Glomerular visceral epithelial cell (primary cell): ENCODE results near the gene USP11.
A peak's percentile ranks its signal among the peaks of the same experiment; 100 is the strongest.

Experiments
- DNase-seq: peaks from one replicate; pipeline ENCODE4 v3.0.0-alpha.2; 2016; ENCODE audit errors: extremely low spot score

USP11 gene

DNA sequence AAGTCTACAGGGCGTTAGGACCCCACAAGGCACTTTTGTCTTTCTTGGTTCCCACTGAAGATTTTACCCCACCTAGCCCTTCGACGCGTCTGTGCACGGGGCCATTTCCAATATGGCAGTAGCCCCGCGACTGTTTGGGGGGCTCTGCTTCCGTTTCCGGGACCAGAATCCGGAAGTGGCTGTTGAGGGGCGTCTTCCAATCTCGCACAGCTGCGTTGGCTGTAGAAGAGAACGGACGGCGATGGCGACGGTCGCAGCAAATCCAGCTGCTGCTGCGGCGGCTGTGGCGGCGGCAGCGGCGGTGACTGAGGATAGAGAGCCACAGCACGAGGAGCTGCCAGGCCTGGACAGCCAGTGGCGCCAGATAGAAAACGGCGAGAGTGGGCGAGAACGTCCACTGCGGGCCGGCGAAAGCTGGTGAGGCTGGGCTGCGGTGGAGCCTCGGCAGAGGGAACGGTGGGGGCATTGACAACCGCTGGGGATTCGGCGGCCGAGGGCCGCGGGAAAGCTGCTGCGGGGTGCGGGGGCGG, at the start of gene USP11:
Gene USP11, plus strand, starts transcription at position 207 of the 530 bp plus-strand sequence. Its CDS starts 35 bp downstream, at position 242.
- peak; percentile 58 for DNase-seq

DNA sequence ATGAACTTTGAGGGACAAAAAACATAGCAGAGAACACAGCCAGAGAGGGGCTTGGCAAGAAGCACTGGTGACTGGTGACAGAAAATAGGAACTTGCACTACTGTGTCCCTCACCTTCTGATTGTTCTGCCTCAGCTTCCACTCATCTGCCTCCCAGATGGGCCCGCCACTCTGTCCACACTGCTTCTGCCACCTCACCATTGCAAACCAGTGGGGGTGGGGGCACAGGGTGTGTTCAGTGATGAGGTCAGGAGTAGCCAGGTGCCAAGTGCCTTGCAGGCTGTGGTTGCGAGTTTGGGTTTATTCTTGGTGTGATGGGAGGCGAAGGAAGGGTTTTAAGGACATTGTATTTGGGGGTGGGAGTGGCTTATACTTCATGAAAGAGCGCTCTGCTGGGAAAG, 48.3 kb upstream of the USP11 start:
- DNase-seq = no peak

DNA sequence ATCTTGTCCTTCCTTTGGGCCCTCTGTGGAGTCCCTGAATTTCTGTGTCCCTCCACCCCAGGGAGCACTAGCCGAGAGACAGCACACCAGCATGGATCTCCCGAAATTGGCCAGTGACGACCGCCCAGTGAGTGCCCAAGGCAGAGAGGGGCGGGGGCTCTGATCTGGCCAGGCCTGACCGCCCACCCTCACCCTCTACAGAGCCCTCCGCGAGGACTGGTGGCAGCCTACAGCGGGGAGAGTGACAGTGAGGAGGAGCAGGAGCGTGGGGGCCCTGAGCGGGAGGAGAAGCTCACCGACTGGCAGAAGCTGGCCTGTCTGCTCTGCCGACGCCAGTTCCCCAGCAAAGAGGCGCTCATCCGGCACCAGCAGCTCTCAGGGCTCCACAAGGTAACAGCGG, 47.6 kb upstream of the USP11 start:
- no peak for DNase-seq

DNA sequence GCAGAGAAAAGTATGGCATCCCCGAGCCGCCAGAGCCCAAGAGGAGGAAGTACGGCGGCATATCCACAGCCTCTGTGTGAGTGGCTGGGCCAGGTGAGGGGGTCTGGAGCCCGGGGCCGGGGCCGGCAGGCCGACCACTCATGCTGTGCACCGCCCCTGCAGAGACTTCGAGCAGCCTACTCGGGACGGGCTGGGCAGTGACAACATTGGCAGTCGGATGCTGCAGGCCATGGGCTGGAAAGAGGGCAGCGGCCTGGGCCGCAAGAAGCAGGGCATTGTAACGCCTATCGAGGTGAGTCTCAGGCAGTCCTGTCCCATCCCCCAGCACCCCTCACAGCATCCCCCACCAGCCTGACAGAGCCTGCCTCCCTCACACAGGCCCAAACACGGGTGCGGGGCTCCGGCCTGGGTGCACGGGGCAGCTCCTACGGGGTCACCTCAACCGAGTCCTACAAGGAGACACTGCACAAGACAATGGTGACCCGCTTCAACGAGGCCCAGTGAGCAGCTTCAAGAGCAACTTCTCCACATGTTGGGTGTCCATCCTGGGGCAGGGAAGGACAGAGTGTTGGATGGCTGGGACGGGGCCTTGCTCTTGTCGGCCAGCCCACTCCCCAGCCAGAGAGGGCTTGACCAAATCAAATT, 46.6 kb upstream of the USP11 start:
- no peak for DNase-seq

DNA sequence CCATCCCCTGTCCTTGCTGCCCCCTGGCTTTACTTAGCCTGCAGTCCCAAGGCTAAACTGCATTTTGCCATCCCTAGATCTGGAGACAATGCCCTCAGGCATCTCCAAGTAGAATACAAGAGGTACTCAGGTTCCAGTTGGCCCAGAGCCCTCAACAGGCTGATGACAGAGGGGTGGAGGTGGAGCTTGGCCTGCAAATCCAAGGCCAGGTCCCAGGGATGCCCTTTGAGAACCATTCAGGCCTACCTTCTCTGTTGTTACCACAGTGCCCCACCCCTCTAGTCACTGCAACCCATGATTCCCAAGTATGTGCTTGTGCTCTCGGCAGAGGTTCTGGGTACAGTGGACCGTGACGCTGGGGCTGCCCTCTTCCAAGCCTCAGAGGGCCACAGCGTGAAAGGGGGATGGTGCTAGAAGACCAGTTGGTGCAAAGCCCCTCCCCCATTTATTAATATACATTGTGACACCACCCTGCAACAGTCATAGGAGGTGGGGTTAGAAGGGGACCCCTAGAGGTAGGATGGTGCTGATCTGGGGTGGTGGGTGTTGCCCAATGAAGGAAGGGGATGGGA, 45.6 kb upstream of the USP11 start:
- DNase-seq = peak; percentile 4

DNA sequence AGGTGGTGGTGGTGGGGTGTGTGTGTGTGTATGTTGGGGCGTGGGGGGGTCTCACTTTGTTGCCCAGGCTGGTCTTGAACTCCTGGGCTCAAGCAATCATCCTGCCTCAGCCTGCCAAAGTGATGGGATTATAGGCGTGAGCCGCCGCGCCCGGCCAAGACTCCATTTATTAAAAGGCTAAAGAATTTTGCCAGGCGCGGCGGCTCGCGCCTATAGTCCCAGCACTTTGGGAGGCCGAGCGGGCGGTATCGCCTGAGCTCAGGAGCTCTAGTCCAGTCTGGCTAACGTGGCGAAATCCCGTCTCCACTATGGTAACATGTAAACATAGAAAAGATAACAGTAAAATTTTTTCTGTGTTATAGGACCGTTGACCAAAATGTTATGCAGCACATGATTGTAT, 42.9 kb upstream of the USP11 start:
- DNase-seq = no peak

DNA sequence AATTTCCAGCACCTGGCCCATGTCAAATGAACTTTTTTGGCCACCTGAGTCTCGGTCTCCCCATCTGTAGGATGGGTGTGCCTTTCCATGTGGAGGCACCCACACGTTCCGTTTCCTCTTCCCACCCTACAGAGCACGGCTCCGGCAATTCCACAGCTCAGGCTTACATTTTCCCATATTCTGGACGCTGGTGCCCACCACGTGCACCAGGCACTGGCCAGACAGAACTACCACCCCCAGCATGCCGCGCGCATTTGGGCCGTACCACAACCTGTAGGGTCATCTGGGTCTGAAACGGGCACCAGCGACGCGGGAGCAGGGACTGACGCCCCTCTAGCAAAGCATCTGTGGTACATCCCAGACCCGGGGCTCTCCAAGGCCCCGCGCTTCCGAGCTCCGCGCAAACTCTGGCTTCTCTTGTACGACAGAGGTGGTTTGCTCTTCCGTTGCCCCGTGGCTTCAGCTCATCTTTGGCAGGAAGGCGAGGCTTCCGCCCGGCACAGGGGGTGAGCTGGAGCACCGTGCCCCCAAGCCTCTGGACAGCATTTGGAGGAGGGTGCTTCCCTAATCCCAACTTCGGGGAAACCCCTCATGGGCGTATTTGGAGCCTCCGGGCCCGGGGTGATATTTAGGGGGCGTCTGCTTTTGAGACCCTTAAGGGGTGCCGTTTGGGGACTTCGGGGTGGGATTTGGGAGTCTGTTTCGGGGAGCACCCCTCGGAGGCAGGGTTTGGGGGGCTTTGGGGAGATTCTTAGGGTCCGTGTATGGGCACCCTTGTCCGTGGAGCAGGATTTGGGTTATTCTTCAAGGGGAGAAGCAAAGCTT, 42.2 kb upstream of the USP11 start:
- peak; percentile 89 for DNase-seq

DNA sequence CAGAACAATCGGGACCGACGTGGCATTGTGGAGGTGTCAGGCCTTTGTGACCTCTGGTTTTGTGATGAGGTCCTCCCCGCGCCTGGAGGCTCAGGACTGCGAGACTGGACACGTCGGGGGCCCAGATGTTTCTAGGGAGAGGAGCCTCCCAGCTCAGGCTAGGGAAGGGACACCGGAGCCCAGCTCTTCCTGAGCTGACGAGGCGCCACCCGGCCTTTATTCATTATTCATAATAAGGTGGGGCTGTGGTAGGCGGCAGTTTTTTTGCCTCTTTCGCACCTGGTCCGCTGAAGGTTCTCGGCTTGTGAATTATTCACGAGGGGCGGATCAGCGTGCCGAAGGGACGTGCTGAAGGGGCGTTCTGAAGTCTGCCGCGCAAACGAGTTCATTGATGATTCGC, 41.5 kb upstream of the USP11 start:
- peak; percentile 44 for DNase-seq

DNA sequence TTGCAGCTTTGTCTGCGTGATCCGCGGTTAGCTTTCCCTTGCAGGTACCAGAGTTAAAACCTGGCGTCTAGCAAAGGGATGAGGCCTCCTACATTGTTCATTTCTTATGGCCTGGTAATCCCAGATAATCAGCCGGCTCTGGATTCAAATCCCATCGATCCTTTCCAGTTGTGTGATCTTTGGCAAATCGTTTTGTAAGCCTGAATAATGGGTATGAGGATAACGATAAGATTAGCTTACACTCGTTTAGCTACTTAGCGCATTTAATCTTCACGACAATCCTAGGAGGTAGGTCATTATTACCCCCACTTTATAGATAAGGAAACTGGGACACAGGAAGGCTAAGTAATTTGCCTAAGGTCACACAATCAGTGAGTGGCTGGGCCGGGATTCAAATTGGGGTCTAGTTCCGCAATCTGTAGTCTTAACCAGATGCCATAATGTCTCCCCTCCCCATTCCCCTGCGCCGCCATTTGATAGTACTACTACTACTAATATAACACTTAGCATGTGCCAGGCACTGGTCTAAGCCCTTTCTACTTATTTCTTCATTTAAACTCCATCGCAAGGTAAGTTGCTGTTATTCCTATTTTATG, 40.9 kb upstream of the USP11 start:
- DNase-seq = no peak

DNA sequence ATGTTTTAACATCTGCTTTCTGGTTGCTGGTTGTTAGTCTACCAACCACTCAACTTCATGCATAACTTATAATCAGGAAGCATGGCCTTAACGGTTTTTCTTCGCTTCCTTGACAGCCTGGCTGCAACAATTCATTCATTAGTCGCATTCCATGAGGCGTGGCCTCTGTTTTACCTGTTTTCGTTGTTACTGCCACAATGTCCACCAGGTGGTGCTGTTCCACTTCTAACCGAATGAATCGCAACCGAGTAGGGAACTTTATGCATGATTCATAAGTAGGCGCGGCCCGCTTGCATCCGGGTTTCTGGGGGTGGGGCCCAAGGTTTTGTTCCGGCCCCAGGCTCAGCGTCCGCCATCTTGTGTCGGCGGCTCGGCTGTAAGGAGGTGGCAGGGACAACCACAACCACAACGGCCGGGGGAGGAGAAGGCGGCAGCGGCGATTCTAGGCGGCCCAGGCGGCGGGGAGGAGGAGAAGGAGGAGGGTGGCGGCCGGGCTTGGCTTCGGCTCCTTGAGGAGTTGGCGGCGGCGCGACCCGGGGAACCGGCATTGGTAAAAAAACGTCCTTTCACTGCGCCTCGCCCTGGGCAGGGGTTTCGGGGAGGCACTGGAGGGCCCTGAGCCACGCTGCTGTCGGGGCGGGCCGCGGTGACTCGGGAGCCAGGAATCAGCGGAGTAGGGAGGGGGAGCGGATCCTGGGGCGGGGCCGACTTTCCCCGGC, 39.2 kb upstream of the USP11 start, which contains the start of gene UBA1:
Gene UBA1, plus strand, starts transcription at position 355 of the 719 bp plus-strand sequence. CDS start 4,974 bp downstream, outside the sequence.
- peak; percentile 94 for DNase-seq

DNA sequence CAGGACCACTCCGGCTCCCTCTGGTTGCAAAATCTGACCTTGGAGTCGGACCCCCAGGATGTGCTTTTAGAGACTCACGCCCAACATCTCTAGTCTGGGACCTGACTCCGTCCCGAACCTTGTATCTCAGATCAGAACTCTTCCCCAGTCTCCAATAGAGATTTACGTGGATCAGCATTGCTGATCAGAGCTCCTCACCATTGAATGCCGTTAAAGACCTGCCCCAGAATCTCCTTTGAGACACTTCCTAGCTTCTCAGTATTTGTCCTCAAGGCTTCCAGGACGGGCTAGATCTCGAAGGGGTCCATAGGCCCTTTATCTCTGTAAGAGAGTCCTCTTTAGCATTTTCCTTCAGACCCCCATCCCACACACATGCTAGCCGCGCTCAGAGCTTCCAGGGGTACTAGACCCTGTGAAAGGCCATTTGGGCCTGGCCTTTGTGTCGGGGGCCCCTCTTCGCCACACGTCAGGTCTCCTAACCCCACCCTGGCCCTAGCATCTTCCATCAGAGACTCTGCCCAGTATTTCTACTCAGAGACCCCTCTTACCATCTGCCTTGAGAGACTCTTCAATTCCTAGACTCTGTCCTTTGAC, 38.5 kb upstream of the USP11 start:
- no peak for DNase-seq

DNA sequence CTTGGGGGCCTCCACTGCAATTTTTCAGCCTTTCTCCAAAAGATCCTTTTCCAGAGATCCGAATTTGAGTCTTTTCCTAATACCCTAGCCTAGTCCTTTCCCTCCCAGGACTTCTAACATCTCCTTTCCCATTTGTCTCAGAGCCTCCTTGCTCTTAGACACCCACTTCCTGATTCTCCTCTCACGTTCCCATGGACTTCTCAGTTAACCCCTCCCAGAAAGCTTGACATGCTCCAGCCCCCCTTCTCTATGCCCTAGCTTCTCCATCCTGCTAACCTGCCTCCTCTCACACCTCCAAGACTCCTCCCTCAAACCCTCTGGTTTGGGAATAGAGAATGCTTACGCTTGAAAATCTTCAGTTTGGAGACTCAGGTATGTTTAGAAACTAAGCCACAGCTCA, 36.7 kb upstream of the USP11 start:
- no peak for DNase-seq

DNA sequence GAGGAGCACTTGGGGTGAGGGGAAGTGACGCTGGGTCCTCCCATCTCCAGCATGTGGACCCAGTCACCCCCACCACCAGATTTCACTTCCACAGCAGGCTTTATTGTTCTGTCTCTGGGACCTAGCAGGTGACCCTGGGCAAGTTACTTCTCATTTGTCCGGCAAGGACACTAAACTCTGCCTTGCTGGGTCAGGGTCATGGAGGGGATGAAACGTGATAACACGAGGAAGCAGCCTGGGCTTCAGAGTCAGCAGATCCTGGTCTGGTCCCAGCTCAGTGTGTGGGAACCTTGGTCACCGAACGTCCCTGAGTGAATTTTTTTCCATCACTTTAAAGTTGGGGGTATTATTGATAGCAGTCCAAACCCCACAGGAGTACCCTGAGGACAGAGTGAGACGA, 35.3 kb upstream of the USP11 start:
- no peak for DNase-seq

DNA sequence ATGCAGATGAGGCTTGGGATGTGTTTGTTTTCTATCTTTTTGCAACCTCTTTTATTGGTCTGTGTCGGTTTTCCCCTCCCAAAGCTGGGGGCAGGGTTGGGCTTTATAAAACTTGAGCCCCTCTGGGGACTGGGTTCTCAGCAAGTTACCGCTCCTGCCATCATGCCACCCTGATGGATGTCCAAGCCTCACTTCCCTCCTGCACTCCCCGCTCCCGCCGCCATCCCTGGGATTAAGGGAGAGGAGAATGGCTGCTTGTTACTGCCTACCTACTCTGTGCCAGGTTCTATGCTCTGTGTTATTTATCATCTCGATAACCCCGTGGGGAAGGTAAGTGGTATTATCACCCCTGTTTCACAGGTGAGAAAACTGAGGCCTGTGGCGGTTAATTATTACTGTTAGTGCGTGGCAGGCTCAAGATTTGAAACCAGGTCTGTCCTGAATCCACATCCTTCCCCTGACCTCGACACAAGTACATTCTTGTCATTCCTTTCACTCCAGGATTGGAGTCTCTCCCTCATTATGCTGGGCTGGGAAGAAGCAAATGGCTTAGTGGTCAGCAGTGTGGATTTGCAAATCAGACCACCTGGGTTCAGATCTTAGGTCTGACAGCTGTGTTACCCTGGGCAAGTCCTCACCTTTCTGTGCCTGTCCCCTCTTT, 34.7 kb upstream of the USP11 start:
- no peak for DNase-seq

DNA sequence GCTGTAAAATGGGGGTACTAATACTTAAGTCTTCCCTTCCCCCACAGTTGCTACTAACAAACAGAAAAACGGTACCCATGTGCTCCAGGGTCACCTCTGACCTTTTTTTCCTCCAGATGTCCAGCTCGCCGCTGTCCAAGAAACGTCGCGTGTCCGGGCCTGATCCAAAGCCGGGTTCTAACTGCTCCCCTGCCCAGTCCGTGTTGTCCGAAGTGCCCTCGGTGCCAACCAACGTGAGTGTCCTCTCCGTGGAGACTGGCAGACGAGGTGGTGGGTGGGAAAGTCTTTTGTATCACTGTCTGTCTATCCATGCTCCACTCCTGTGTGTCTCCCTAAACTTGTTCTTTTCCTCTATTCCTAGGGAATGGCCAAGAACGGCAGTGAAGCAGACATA, 34.1 kb upstream of the USP11 start:
- no peak for DNase-seq

DNA sequence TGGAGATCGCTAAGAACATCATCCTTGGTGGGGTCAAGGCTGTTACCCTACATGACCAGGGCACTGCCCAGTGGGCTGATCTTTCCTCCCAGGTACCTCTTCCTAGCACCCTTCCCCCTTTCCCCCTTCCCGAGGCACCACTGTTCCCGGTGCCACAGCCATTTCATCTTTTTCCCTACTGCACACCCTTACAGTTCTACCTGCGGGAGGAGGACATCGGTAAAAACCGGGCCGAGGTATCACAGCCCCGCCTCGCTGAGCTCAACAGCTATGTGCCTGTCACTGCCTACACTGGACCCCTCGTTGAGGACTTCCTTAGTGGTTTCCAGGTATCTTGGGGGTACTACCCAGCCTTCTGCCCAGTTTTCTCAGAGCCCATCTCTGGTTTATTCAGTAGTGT, 33.5 kb upstream of the USP11 start:
- no peak for DNase-seq

DNA sequence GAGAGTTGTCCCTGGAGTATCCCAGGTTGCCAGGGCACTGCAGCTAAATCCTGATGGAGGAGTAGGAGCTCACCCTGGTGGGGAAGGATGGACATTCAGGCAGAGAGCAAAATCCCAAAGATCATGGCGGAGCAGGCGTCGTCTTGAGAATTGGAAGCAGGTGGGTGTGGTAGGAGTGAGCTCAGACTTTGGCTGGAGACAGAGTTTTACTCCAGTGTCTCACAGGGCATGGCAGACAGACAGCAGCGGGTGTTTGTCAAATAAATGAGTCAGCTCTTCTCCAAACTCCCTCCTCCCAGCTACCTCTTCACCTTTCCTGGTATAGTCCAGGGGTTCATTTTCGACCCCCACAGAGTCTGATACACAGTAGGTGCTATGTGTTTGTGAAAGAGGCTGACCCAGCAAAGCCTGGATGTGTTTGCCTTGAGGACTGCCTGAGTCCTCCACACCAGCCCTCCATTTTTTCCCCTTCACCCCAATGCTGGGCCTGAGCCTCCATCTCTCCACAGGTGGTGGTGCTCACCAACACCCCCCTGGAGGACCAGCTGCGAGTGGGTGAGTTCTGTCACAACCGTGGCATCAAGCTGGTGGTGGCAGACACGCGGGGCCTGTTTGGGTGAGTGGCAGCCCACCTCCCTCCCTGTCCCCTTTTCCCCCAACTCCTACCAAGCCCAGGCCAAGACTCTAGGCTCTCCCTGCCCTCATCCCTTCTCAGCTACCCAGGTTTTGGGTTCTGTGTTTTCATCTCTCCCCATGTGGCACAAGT, 32.2 kb upstream of the USP11 start:
- DNase-seq = no peak

DNA sequence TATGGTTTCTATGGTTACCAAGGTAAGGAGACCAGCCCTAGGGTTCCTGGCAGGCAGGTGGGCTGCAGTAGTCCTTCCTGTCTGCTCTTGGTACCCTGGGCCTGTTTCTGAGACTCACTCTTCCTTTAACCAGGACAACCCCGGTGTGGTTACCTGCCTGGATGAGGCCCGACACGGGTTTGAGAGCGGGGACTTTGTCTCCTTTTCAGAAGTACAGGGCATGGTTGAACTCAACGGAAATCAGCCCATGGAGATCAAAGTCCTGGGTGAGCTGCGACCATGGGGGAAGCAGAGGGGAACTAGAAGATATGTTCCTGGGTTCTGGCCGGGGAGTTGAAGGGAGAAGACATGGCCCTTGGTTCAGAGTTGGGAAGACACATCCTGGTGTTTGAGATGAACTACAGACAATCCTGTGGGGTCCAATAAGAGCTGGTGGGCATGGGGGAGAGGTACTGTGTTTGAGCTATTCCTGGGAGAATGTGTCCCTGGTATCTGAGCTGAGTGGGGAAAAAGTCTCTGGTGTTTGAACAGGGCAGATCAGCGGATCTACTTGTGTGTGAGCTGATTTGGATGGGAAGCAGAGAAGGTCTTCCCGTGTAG, 31.4 kb upstream of the USP11 start:
- DNase-seq = no peak

DNA sequence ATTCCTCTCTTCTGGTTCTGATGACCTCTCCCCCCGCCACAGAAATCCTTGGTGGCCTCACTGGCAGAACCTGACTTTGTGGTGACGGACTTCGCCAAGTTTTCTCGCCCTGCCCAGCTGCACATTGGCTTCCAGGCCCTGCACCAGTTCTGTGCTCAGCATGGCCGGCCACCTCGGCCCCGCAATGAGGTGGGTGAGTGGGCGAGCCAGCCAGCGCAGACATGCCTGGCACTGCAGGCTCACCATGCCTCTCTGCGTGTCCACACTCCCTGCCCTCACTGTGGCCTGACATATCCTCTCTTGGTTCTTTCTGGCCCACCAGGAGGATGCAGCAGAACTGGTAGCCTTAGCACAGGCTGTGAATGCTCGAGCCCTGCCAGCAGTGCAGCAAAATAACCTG, 30.5 kb upstream of the USP11 start:
- DNase-seq = no peak

DNA sequence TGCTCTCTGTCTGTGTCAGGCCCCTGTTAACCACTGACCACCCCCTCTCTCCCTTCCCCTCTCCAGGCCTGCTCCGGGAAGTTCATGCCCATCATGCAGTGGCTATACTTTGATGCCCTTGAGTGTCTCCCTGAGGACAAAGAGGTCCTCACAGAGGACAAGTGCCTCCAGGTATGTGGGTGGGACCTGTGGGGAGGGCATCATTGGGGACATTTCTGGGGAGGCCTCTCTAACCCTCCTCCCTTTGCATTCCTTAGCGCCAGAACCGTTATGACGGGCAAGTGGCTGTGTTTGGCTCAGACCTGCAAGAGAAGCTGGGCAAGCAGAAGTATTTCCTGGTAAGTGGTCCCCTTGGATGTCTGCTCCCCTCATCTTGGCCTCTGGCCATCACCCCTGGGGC, 29.9 kb upstream of the USP11 start:
- DNase-seq = no peak
